Activated T-cell treated with anti-CD3 and anti-CD28 coated beads, Interleukin-2, amount 50 U/mL, for 72 hours (primary cell): ENCODE results near the gene ZNF708. TPM values are rescaled to one million over a fixed set of nuclear protein-coding genes. Genes with fewer than 3 reads are reported as not detected.
"Not testable (repeated sequence)": the region's sequence is repeated elsewhere in the genome, so short reads cannot be mapped to it uniquely, and the experiment has no call there.

Experiments used
- ATAC-seq, 2 donors: fragments of 150-1000 bp; cut with Tn5 transposase; replicated peaks in 1 of 2; 2 replicates each; pipeline ENCODE4 v1.10.0; 2021; ENCODE audit warnings: moderate library complexity in 2 of 2, mild to moderate bottlenecking in 1 of 2
- DNase-seq, 2 donors: peaks; one replicate each; pipeline ENCODE4 v3.0.0; 2021 to 2022; ENCODE audit warnings: mixed read lengths in 1 of 2
- H3K27ac Mint-ChIP-seq: one replicate; pipeline ENCODE4 v1.8.0; 2022; ENCODE audit warnings: mild to moderate bottlenecking, moderate library complexity, mixed read lengths
- H3K27me3 Mint-ChIP-seq: one replicate; pipeline ENCODE4 v1.8.0; 2022; ENCODE audit warnings: low read depth, mixed read lengths
- H3K36me3 Mint-ChIP-seq, 2 donors: one replicate each; pipeline ENCODE4 v1.8.0; 2022; ENCODE audit warnings: mixed read lengths in 2 of 2, mild to moderate bottlenecking in 1 of 2; ENCODE audit not compliant: insufficient read depth in 2 of 2
- H3K4me1 Mint-ChIP-seq: one replicate; pipeline ENCODE4 v1.8.0; 2022; ENCODE audit warnings: low read depth, mixed read lengths
- H3K4me3 Mint-ChIP-seq, 2 donors: one replicate each; pipeline ENCODE4 v1.8.0; 2022; ENCODE audit warnings: mild to moderate bottlenecking in 2 of 2, mixed read lengths in 2 of 2, moderate library complexity in 2 of 2
- H3K9me3 Mint-ChIP-seq, 2 donors: one replicate each; pipeline ENCODE4 v1.8.0; 2022; ENCODE audit warnings: mixed read lengths in 2 of 2
- total RNA-seq, 2 donors: library from RNA; stranded (reverse); gene quantifications; one replicate each; pipeline ENCODE4 v1.2.3, GENCODE V29; 2022

The ZNF708 gene
- 10 to 100 TPM; 13.0 to 13.6 TPM for total RNA-seq

GRCh38 chr19:21328885-21329605 is at the start of gene ZNF708:
Gene ZNF708 (minus strand): TSS chr19:21329410. CDS start chr19:21329212, 198 bp downstream.
- peak; percentile 99 to 100 for ATAC-seq

DNA sequence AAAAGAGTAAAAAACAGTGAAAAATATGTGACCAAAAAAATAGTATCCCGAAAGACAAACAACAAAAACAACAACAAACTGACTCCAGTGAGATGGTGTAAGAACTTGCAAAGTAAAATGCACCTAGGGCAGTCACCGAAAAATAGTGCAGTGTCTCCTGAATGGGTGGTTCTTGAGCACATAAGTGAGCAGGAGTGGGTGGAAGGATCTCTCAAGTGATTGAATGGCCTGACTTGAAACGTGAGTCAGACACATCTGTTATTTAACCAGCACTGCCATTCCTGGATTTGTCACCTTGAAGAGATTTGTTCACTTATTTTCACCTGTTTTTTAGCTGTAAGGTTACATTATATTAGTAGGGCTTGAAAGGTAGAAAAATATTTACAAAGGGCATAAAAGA is 33.1 kb upstream of the ZNF708 start:
- ATAC-seq, result no peak
- no peak overlapping the region for H3K27ac Mint-ChIP-seq
- peaks cover 28 to 47% of the 10 kb centered on the region in 2 donors for H3K36me3 Mint-ChIP-seq
- DNase-seq, result no peak
- peaks cover under 1 to 6% of the 10 kb centered on the region in 2 donors for H3K9me3 Mint-ChIP-seq
- peaks cover 10% of the 10 kb centered on the region for H3K4me1 Mint-ChIP-seq
- H3K4me3 Mint-ChIP-seq, result no peak overlapping the region
- H3K27me3 Mint-ChIP-seq, result no peaks in the 10 kb centered on the region

More at GRCh38 chr19:21328885-21329605, at the start of gene ZNF708:
- Mint-ChIP-seq H3K27me3 (no peaks in the 10 kb centered on the region), H3K9me3 (peaks cover 3 to 13% of the 10 kb centered on the region in 2 donors), H3K4me3 (peak within 1 kb of the TSS; percentile 96 to 99), H3K4me1 (peaks cover 40% of the 10 kb centered on the region), H3K36me3 (peaks cover 16 to 36% of the 10 kb centered on the region in 2 donors), H3K27ac (peak within 1 kb of the TSS; percentile 99)
- peak; percentile 81 to 82 for DNase-seq

- Mint-ChIP-seq H3K4me1 (peaks cover 5% of the 10 kb centered on the region), H3K27me3 (no peaks in the 10 kb centered on the region), H3K4me3 (peak within 1 kb of the TSS; percentile 99 to 100), H3K36me3 (peaks cover 16 to 29% of the 10 kb centered on the region in 2 donors), H3K27ac (peak within 1 kb of the TSS; percentile 98), H3K9me3 (peaks cover 0 to 2% of the 10 kb centered on the region in 2 donors)
- ATAC-seq, result peak; percentile 97 to 98
- peak; percentile 86 to 89 for DNase-seq
Measured at GRCh38 chr19:21358768-21359451, 29.7 kb upstream of the ZNF708 start, which contains the start of gene ZNF738. Gene ZNF738 (plus strand): TSS chr19:21359000. CDS start chr19:21359141, 141 bp downstream.

DNA sequence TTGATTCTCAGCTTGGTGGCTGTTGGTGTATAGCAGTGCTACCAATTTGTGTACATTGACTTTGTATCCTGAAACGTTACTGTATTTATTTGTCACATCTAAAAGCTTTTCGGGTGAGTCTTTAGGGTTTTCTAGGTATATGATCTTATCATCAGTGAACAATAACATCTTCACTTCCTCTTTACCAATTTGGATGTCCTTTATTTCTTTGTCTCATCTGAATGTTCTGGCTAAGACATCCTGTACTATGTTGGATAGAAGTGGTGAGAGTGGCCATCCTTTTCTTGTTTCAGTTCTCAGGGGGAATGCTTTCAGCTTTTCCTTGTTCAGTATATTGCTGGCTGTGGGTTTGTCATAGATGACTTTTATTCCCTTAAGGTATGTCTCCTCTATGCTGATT is 23.6 kb upstream of the ZNF708 start:
- Mint-ChIP-seq H3K27me3 (no peaks in the 10 kb centered on the region), H3K4me1 (peaks cover 6% of the 10 kb centered on the region), H3K27ac (no peak overlapping the region), H3K9me3 (peaks cover 2 to 12% of the 10 kb centered on the region in 2 donors), H3K4me3 (no peak overlapping the region), H3K36me3 (peaks cover 8 to 15% of the 10 kb centered on the region in 2 donors)
- no peak for DNase-seq
- ATAC-seq, result no peak

DNA sequence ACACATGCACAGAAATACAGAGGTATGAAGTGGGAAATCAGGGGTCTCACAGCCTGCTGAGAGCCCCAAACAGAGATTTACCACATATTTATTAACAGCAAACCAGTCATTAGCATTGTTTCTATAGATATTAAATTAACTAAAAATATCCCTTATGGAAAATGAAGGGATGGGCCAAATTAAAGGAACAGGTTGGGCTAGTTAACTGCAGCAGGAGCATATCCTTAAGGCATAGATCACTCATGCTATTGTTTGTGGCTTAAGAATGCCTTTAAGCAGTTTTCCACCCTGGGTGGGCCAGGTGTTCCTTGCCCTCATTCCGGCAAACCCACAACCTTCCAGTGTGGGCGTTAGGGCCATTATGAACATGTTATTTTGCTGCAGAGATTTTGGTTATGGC is 15.6 kb upstream of the ZNF708 start:
- not testable (repeated sequence) for H3K4me1 Mint-ChIP-seq, H3K4me3 Mint-ChIP-seq, H3K36me3 Mint-ChIP-seq, H3K27me3 Mint-ChIP-seq, H3K9me3 Mint-ChIP-seq, DNase-seq, ATAC-seq, H3K27ac Mint-ChIP-seq

- H3K27ac Mint-ChIP-seq, result no peak overlapping the region
- no peaks in the 10 kb centered on the region for H3K4me1 Mint-ChIP-seq
- DNase-seq (no peak), ATAC-seq (no peak)
- peaks cover 7 to 24% of the 10 kb centered on the region in 2 donors for H3K36me3 Mint-ChIP-seq
- no peaks in the 10 kb centered on the region for H3K27me3 Mint-ChIP-seq
- peaks cover 3 to 13% of the 10 kb centered on the region in 2 donors for H3K9me3 Mint-ChIP-seq
- no peak overlapping the region for H3K4me3 Mint-ChIP-seq
Measured at GRCh38 chr19:21335721-21336120, 6.5 kb upstream of the ZNF708 start.

DNA sequence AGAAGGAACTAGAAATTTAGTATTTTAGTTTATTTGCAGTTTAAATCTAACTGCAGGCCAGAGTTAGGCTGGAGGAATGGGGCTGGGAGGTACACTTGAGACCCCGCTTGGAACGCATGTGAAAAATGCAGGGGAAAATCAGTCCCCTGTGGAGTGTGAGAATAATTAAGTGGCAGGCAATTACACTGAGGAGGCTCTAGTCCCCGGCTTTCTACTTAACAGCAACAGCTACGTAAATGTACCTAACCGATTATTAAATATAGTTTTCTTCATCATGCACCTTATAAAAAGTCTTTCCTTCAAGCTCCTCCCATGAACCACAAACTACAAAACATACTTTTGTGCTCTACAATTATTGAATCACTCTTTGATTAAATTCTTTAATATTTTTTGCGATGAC is 804 bp downstream of the ZNF708 start:
- Mint-ChIP-seq H3K27me3 (no peaks in the 10 kb centered on the region), H3K27ac (peak overlapping the region; percentile 99), H3K9me3 (peaks cover 3 to 13% of the 10 kb centered on the region in 2 donors), H3K36me3 (peaks cover 16 to 43% of the 10 kb centered on the region in 2 donors), H3K4me3 (peak overlapping the region; percentile 96 to 99), H3K4me1 (peaks cover 46% of the 10 kb centered on the region)
- ATAC-seq, result no peak
- no peak for DNase-seq

DNA sequence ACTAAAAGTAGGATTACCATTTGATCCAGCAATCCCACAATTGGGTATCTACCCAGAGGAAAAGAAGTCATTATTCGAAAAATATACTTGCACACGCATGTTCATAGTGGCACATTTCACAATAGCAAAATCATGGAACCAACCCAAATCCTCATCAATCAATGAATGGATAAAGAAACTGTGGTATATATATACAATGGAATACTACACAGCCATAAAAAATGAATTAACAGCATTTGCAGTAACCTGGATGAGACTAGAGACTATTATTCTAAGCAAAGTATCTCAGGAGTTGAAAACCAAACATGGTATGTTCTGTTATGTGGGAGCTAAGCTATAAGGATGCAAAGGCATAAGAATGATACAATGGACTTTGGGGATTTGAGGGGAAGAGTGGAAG is 3.0 kb downstream of the ZNF708 start:
- H3K36me3 Mint-ChIP-seq, result peaks cover 19 to 48% of the 10 kb centered on the region in 2 donors
- DNase-seq, result no peak
- H3K27ac Mint-ChIP-seq, result no peak overlapping the region
- no peaks in the 10 kb centered on the region for H3K27me3 Mint-ChIP-seq
- H3K4me1 Mint-ChIP-seq, result peaks cover 68% of the 10 kb centered on the region
- H3K4me3 Mint-ChIP-seq, result peak overlapping the region; percentile 10 to 61
- peaks cover 3 to 13% of the 10 kb centered on the region in 2 donors for H3K9me3 Mint-ChIP-seq
- ATAC-seq, result no peak

GRCh38 chr19:21323000-21323399 is 6.2 kb downstream of the ZNF708 start:
- H3K27me3 Mint-ChIP-seq, result no peaks in the 10 kb centered on the region
- peaks cover 19 to 61% of the 10 kb centered on the region in 2 donors for H3K36me3 Mint-ChIP-seq
- DNase-seq (no peak), ATAC-seq (no peak)
- H3K4me3 Mint-ChIP-seq, result no peak overlapping the region
- peaks cover 3 to 10% of the 10 kb centered on the region in 2 donors for H3K9me3 Mint-ChIP-seq
- H3K27ac Mint-ChIP-seq, result no peak overlapping the region
- H3K4me1 Mint-ChIP-seq, result peaks cover 75% of the 10 kb centered on the region

DNA sequence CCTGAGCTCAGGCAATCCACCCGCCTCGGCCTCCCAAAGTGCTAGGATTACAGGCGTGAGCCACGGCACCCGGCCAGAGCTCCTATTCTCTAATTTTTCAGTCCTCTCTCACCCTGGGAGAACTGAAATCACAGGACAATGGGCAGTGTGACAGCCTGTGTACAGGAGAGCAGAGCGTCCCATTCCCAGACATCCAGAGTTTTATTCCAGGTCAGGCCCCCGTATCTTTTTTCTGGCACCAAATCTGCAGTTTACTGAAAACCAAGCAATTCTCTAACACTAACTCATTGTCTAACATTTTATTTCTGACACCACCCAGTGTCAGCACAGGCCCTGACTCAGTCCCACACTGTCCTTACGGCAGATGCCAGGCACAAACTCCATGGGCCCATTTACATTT is 6.7 kb downstream of the ZNF708 start:
- Mint-ChIP-seq H3K4me3 (no peak overlapping the region), H3K9me3 (peaks cover 3 to 10% of the 10 kb centered on the region in 2 donors), H3K27me3 (no peaks in the 10 kb centered on the region), H3K27ac (no peak overlapping the region), H3K4me1 (peaks cover 72% of the 10 kb centered on the region), H3K36me3 (peaks cover 19 to 58% of the 10 kb centered on the region in 2 donors)
- DNase-seq (no peak), ATAC-seq (no peak)

DNA sequence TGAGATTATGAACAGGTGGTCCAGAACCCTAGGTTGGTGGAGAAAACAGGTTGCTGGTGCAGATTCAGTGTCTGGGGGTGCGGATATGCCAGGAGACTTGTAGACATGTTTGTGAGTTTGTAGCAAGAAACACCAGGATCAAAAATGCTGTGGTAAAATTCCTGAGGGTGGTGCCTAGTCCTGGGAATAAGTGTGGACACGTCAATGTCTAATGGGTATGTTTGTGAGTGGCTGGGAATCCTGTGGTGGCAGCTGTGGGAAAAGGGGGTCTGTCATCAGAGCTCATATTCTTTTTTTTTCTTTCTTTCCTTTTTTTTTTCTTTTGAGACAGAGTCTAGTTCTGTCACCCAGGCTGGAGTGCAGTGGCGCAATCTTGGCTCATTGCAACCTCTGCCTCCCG is 7.2 kb downstream of the ZNF708 start:
- H3K9me3 Mint-ChIP-seq, result peaks cover 3 to 10% of the 10 kb centered on the region in 2 donors
- H3K4me3 Mint-ChIP-seq, result peak overlapping the region in 1 of 2 donors; percentile 7
- no peak for DNase-seq
- no peak for ATAC-seq
- peaks cover 19 to 56% of the 10 kb centered on the region in 2 donors for H3K36me3 Mint-ChIP-seq
- H3K4me1 Mint-ChIP-seq, result peaks cover 71% of the 10 kb centered on the region
- no peaks in the 10 kb centered on the region for H3K27me3 Mint-ChIP-seq
- H3K27ac Mint-ChIP-seq, result no peak overlapping the region

DNA sequence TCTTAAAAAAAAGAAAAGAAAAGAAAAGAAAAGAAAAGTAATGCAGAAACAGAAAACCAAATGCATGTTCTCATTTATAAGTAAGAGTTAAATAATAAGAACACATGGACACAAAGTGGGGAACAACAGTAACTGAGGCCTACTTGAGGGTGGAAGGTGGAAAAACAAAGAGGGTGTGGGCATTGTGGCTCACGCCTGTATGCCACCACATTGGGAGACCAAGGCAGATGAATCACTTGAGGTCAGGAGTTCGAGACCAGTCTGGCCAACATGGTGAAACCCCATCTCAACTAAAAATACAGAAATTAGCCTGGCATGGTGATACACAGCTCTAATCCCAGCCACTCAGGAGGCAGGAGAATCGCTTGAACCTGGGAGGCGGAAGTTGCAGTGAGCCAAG is 8.1 kb downstream of the ZNF708 start:
- ATAC-seq, result peak; percentile 36 to 58
- Mint-ChIP-seq H3K36me3 (peaks cover 15 to 50% of the 10 kb centered on the region in 2 donors), H3K27ac (peak overlapping the region; percentile 44), H3K4me3 (peak overlapping the region; percentile 25 to 61), H3K9me3 (peaks cover 3 to 8% of the 10 kb centered on the region in 2 donors), H3K4me1 (peaks cover 64% of the 10 kb centered on the region), H3K27me3 (no peaks in the 10 kb centered on the region)
- peak in 1 of 2 donors; percentile 17 for DNase-seq

- Mint-ChIP-seq H3K27ac (peak overlapping the region; percentile 33), H3K4me1 (peaks cover 52% of the 10 kb centered on the region), H3K27me3 (no peaks in the 10 kb centered on the region), H3K36me3 (peaks cover 7 to 29% of the 10 kb centered on the region in 2 donors), H3K9me3 (peaks cover 0 to under 1% of the 10 kb centered on the region in 2 donors), H3K4me3 (no peak overlapping the region)
- ATAC-seq, result no peak
- no peak for DNase-seq
Measured at GRCh38 chr19:21317821-21318220, 11.4 kb downstream of the ZNF708 start.
